GM21447 (cell line): ENCODE results near the gene MFAP3.
"Not testable (repeated sequence)": the region's sequence is repeated elsewhere in the genome, so short reads cannot be mapped to it uniquely, and the experiment has no call there.

Experiments
- ATAC-seq: cut with Tn5 transposase; IDR thresholded peaks from one replicate; pipeline ENCODE4 v1.9.1; 2021; ENCODE audit not compliant: unreplicated experiment

Gene MFAP3

DNA sequence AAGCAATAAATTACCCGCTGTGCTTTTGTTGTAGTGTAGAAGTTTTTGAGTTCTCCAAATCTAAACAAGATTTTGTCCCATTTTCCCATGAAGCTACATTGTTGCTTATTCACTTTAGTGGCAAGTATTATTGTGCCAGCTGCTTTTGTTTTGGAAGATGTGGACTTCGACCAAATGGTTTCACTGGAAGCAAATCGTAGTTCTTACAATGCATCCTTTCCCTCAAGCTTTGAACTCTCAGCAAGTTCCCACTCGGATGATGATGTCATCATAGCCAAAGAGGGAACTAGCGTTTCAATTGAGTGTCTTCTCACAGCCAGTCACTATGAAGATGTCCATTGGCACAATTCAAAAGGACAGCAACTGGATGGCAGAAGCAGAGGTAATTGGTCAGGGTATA lies 10.9 kb downstream of the MFAP3 start:
- no peak for ATAC-seq

DNA sequence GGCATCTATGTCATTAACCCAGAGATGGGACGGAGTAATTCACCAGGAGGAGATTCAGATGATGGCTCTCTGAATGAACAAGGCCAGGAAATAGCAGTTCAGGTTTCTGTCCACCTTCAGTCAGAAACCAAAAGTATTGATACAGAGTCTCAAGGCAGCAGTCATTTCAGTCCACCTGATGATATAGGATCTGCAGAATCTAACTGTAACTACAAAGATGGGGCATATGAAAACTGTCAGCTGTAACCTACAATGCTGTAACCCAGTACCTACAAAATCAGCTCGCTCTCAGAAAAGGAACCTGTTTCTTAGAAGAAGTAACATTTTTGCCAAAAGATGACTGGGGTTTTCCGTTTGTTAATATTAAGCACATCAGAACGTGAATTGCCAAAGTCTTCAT lies 14.7 kb downstream of the MFAP3 start:
- ATAC-seq: no peak

DNA sequence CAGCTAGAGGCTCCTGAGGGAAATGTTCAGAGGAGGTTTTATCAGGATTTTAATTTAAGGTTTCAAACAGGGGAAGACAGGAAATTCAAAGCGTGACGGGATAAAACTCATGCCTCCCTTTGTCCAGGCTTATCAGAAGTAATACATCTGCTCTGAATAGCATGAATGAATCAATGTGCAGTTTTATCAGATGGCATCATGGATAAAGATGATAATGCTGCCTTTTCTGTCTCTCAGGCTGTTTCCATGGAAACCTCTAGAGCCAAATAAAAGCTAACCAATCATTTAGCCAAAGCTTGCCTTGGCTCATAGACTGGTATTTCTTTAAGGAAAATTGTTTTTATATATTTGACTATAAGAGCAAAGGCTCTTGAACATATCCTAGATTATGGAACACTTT lies 16.4 kb downstream of the MFAP3 start:
- no peak for ATAC-seq

DNA sequence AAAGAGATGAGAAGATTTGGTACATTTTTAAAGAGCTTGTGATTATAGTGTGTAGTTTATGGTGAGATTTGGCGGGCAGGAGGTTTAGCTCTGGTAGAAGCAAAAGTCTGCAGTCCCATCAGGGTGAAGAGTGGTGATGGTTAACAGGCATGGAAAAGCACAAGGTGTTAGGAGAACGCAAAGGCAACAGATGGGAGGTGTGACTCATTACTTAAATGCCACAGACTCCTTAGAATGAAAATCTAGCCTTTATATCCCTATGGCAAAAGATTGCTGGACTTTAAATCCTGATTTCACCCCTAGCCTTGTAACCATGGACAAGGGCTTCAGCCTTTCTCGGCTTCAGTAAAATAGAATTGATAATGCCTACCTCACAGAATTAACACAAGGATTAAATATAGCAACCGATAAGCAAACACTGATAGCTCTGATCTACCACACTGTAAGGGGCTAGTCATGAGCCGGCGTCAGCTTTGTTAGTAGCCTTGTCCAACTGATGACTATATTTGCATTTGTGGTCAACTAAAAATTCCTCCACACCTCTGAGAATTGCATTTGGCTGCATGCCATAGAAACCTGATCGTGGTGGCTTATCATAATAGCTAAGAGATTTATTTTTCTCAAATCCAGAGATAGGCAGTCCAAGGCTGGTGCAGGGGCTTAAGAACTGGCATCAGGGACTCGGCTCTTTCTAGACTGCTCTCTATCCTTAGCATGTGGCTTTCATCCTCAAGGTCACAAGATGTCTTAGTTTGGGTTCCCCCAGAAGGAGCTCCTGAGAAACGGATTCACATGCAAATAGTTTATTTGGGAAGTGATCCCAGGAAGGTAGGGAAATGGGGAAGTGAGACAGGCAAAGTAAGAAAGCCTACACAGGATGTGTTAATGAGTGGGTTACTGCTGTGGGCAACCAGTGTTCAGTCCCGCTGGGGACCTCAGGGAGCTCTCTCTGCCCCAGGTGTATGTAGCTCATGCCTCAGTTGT lies 19.6 kb downstream of the MFAP3 start:
- ATAC-seq: peak; percentile 64

DNA sequence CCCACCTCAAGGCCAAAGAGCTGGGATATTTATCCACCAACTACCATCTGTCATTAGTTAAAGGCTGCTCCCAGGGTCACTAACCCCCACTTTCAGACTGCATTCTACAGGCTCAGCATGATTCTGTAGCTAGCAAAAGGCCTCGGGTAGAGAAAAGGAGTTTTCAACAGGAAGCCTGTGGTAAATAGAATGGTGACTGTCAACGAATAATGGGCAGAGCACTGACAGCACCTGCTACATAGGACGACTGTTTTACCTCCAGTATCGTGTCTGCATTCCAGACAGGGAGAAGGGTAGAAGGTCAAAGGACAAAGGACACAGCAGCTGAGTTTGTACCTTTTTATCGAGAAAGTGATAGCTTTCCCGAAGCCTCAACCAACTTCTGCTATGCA lies 20.3 kb downstream of the MFAP3 start:
- ATAC-seq: peak; percentile 34

DNA sequence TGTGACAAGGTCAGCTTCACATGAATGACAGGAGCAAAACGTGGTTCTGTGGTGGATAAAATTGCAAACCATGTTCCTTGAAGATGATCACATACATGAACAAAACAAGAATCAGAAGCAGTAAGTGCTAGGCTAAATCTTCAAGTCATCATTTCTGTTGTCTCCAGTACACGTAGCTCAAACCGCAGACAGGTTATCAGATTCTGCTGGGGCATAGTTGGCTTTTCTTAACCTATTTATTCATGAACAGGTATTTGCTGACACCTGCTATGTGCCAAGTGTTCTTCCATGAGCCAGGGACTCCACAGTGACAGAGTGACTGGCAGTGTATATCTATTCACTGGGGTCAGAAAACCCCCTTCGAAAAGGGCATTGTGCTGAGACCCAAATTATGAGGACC lies 20.8 kb downstream of the MFAP3 start:
- no peak for ATAC-seq

DNA sequence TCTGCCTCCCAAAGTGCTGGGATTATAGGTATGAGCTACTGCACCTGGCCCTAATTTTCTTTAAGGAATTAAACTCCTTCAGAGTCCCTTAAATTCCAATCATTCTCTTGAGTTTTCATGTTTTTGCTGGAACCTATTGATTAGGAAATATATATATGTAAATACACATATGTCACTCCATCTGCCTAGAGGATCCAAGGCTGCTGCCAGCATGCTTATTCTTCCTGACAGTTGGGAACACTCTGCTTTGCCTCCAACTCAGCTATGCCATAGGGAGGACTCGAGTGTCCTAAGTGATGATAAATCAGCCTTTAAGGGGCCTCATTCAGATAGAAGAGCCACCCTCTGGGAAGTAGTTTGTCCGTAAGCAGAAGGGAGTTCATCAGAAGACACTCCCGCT lies 21.8 kb downstream of the MFAP3 start:
- no peak for ATAC-seq

DNA sequence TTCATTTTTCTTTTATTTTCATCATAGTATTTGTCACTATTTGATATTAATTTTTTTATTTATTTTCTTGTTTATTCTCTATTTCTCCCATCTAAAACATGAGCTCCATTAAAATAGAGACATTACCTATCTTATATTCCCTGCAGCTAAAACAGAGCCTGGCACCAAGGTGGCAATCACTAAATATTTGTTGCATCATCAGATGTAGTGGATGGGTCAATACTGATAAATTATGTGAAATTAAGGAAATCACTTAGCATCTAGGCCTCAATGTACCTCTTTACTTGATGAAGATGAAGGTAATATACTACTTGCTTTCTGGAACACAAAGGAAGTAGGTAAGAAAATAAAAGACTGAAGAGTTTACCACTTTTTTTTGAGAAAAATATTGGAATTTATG lies 24.6 kb downstream of the MFAP3 start:
- ATAC-seq: no peak

DNA sequence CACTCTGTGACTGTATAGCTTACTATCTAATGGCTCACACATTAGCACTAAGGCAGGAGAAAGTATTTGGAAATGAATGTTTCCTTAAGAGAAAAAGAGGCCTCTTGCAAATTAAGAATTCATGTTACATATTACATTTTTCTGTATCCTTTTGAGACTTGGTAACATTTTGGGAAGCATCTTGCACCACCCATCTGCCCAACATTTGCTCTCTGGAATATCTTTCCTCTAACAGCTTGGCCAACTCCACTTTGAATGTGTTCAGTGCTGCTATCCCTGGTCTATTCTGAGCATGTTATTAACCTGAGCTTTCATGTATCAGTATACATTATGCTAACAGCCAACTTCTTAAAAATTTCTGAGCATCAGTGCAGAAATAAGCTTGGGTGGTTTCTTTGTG lies 27.2 kb downstream of the MFAP3 start:
- no peak for ATAC-seq

DNA sequence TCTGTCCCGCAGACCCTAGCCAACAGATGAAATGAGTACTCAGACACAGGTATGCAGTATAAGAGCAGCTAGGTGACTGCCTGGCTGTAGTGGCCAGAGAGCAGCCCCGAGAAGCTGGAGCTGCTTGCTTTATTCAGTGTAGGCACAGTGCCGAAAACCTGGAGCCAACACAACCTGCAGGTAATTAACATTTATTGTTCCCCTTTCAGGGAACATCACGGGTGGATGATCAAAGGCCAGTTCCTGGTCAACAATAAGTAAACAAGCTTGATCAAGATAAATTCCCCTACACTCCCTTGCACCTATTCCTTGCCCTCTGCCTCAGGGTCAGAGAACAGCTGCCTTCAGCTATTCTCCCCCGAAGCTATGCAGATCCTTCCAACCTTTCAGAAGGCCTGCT lies 31.1 kb downstream of the MFAP3 start:
- ATAC-seq: not testable (repeated sequence)

DNA sequence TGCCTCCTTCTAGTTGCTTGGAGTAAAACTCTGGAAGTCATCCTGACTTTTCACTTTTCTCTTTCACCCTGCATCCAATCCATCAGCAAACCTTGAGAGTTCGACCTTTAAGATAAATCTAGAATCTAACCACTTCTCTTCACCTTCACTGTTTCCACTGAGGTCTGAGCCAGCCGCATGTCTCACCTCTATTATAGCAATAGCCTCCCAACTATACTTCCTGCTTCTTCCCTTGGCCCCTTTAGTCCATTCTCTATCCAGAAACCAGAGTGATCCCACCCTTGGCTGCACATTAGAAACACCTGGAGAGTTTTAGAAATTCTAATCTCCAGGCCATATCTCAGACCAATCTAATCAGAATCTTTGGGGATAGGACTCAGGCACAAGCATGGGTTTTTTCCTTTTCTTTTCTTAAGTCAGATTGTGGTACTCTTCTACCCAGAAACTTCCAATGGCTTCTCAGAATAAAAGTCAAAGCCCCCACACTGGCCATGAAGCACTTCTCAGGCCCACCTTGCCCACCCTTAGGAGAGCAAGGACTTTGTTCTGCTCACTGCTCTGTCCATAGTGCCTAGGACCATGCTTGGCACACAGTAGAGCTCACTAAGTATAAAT lies 33.1 kb downstream of the MFAP3 start:
- no peak for ATAC-seq

DNA sequence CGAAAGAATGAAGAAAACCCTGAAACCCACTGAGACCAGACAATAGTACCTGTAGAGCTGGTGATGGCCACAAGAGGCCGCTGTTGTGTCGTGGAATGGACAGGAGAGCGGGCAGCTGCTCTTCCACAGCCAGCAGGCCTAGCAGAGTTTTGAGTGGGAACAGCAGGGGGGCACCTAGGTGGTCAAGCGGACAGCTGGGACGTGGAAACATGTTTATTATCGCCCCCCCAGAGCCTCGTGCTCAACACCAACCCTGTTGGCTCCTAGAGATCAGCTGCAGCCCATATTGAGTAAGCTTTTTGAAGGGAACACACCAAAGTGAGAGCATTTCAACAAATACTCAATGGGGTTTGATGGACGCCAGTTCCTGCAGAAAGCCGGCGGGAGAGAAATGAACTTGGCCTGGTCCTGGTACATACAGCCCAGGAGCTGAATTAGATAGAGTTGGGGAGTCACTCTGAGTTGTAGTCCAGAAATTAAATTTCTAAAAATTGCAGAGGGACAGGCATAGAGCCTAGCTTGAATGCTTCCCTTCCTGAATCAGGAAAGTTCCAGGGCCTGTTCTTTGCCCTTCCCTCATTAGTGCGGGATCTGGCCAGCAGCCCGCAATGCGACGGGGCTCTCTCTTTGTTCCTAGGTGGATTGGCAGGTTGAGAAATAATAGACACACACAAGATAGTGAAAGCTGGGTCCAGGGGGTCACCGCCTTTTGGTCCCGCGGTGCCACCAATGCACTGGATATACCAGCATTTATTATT lies 33.8 kb downstream of the MFAP3 start:
- peak; percentile 96 for ATAC-seq

DNA sequence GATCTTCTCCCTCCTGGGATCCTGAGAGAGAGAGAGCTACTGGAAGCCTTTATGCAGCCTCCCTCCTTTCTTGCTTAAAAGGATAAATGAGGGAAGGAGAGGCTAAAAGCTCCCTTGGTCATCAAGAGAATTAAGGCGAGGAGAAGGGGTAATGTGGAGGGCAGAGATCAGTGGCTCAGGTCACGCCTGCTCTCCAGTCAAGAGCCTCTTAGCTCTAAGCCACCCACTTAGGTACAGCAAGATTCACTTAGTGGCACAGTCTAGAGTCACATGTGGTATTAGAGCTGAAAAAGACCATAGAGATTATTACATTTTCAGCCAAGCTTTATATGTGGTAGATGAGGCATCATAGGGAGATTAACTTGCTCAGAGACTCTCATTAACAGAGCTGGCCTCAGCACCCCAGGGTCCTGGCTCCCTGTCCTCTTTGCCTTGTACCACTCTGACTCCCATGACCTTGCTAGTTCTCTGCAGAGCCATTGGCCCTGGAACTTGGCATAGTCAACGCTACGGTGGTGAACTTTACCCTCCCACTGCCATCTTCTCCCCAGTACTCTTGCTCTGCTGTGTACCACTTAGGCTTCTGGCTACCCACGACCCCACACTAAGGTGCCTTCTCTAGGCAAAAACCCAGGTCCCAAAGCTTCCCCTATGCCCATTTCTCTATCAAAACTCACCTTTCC lies 37.6 kb downstream of the MFAP3 start:
- no peak for ATAC-seq

DNA sequence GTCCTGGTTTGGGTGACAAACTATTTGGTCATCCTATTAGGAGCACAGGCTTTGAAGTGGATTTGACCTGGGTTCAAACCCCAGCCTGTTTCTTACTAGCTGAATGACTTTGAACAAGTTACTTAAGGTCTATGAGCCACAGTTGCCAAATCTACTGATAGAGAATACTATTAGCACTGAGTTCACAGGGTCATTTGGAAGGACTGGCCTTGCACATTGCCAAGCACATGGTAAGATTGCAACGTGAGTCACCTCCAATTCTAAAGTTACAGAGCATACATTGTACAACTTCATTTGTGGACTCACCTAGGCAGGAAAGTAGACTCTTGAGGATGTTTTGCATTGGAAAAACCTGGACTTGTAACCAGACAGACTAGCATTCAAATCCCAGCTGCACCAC lies 38.9 kb downstream of the MFAP3 start:
- ATAC-seq: no peak

DNA sequence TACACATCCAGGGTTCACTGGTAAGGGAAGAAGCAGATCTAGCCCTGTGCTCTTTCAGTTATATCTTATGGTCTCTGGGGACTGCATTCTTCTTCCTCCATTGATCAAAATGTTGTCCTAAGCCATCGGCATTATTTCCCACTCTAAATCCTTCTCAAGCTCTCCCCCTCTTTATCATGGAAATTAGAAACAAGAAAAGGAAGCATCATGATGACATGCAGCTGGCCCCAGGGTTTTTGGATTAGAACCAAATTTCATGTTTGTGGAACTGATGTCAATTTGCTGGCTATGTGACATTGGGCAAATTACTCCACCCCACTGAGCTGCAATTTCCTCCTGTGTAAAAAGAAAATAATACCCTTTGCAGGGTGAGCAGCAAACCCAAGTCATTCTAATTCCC lies 39.5 kb downstream of the MFAP3 start:
- ATAC-seq: no peak

DNA sequence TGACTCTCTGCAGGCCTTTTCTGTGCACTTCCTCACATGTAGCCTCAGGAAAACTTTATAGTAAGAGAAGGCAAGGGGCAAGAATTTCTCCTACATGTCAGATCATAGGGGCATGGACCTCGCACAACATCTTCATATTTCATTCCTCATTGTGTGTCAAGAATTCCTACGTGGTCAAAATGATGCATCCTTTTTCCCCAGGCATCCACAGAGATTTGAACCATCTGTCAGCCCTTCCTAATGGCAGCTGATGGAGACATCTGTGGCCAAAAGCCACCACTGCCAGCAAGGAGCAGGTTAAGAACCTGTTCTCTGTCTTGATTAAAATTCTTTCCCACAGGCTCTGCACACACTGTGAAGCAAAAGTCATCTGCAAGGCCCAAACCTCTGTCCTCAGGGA lies 42.5 kb downstream of the MFAP3 start:
- no peak for ATAC-seq

DNA sequence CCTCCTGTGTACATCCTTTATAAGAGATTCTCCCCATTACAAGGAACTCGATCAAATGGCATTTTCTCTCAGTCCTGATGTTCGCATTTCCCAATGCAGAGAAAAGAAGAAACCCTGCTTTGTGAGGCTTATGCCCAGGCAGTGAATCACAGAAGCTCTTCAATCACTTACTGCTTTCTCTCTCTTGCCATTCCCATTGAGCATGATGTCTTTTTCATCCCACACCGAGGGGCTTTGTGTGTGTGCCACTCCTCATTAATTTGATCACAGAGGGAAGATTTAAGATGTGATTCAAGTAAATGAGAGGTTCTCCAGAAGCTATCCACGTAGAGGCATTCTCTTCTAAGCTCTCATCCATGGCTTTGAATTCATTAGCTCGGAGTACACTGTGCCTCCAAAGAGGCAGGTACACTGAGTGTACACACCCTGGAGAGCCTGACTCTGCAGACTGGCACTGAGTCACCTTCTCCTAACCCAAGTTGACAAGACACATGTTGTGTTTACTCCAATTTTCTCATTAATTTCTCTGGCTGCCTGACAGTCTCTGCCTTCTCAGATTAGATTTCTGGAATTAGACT lies 45.4 kb downstream of the MFAP3 start:
- no peak for ATAC-seq

DNA sequence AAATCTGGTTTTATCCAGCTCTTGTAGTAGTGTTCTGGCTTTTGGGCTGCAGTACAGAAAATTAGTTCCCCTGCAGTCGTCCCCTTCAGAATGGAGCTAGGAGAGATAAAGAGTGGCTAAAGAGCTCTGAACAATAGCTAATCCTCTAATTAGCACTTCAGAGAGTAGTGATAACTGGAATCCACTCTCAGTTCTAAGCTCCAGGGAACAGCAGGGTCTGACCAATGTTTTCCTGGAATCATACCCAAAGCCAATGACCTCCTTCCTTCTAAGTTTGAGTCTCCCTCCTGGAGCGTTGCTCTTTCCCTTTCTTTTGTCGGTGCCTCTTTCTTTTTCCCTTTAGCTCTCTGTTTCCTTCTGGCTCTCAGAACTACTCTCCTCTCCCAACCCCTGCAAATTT lies 47.4 kb downstream of the MFAP3 start:
- ATAC-seq: no peak

DNA sequence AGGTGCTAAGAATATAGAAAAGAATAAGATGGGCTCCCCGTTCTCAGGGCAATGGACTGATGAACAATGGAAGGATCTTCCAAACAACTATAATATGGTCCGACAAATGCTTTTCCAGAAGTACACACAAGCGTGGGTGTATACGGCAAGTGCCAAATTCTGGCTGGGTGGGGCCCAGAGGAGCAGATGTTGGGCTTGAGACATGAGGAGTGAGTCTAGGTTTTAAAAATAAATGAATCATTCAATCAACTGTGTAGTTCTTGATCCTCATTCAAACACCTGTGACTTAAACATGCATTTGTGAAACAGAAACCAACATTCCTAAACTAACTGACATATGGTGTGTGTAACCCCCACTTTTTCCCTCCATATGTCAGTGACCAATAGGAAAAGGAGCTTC lies 47.9 kb downstream of the MFAP3 start:
- ATAC-seq: no peak

DNA sequence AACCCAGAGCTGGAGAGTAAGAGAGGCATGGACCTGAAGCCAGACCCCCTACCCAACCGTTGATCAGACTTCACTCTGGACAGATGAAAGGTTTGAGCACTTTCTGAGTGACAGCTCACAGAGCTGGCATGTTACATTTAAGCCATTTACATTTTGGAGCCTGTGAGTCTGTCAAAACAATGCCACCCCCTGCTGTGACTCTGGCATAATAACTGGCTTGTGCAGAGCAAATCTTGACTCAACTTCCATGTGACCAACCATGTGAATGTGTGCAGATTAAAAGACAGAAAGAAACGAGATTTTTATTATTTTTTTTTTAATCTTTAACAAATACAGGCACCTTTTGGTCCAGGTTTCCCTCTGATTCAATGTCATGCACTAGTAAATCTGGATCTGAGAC lies 48.5 kb downstream of the MFAP3 start:
- no peak for ATAC-seq

DNA sequence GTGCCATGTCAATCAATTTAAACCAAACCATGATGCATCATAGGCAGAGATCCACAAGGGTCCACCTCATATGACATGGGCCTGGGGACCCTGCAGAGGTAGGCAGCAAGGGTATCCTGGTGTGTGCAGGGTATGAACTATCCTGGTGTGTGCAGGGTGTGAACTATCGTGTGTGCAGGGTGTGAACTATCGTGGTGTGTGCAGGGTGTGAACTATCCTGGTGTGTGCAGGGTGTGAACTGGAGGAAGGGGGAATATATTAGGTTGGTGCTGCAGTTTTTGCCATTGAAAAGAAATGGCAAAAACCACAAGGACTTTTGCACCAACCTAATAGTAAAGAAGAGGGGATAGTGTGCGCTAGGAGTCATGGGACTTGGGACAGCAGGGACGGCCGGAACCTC lies 50.0 kb downstream of the MFAP3 start:
- no peak for ATAC-seq
